G401 (cell line): ENCODE results near the gene SIX2. TPM values are rescaled to one million over a fixed set of nuclear protein-coding genes. Genes with fewer than 3 reads are reported as not detected.

ENCODE experiments used
- DNase-seq: peaks from one replicate; pipeline ENCODE4 v3.0.0-alpha.2; 2015; ENCODE audit warnings: low spot score
- in situ Hi-C: cut with HindIII; loops from 2 replicates; pipeline ENCODE4 v1.10.0; 2016; ENCODE audit warnings: low sequenced_read_pairs, mixed read lengths
- total RNA-seq: library from RNA; depleted of rRNA; stranded (reverse); fragments of >200 nt; shearing (Covaris generic); gene quantifications from 2 replicates; pipeline ENCODE4 v1.2.3, GENCODE V29; 2014

SIX2 gene
- total RNA-seq, 1 experiment from 2014 or later: not detected

GRCh38 chr2:45024600-45025291 is 15.5 kb upstream of the SIX2 start:
- in situ Hi-C loops: no loop called here
- no peak for DNase-seq

GRCh38 chr2:45024097-45024496 is 14.8 kb upstream of the SIX2 start:
- no peak for DNase-seq
- in situ Hi-C loops: no loop called here

GRCh38 chr2:45020439-45020838 is 11.2 kb upstream of the SIX2 start:
- in situ Hi-C loops: no loop called here
- no peak for DNase-seq

GRCh38 chr2:45018023-45018422 is 8.8 kb upstream of the SIX2 start:
- no peak for DNase-seq
- in situ Hi-C loops: no loop called here

- in situ Hi-C loops: no loop called here
- no peak for DNase-seq
Measured at GRCh38 chr2:45014831-45015230, 5.6 kb upstream of the SIX2 start.

GRCh38 chr2:45014016-45014702 is 4.9 kb upstream of the SIX2 start:
- in situ Hi-C loops: no loop called here
- DNase-seq: no peak

- in situ Hi-C loops: no loop called here
- DNase-seq: no peak
Measured at GRCh38 chr2:45013229-45014015, 4.2 kb upstream of the SIX2 start.

- no peak for DNase-seq
- in situ Hi-C loops: no loop called here
Measured at GRCh38 chr2:45012733-45013132, 3.5 kb upstream of the SIX2 start.

- in situ Hi-C loops: no loop called here
- no peak for DNase-seq
Measured at GRCh38 chr2:45011621-45012602, 2.7 kb upstream of the SIX2 start.

- in situ Hi-C loops: no loop called here
- DNase-seq: no peak
Measured at GRCh38 chr2:45011121-45011520, 1.9 kb upstream of the SIX2 start.

GRCh38 chr2:45010702-45011012 is 1.4 kb upstream of the SIX2 start:
- in situ Hi-C loops: no loop called here
- no peak for DNase-seq

GRCh38 chr2:45009928-45010701 is 863 bp upstream of the SIX2 start:
- DNase-seq: no peak
- in situ Hi-C loops: no loop called here

- in situ Hi-C loops: no loop called here
- DNase-seq: no peak
Measured at GRCh38 chr2:45008296-45009129, 739 bp downstream of the SIX2 start.

GRCh38 chr2:45007961-45008295 is 1.3 kb downstream of the SIX2 start:
- in situ Hi-C loops: no loop called here
- DNase-seq: no peak

- in situ Hi-C loops: no loop called here
Measured at GRCh38 chr2:45006942-45007287, 2.3 kb downstream of the SIX2 start.

GRCh38 chr2:45006041-45006941 is 3.0 kb downstream of the SIX2 start:
- in situ Hi-C loops: no loop called here
- no peak for DNase-seq

More at GRCh38 chr2:45006942-45007287, 2.3 kb downstream of the SIX2 start:
- no peak for DNase-seq
